Hematopoietic multipotent progenitor cell treated with erythropoietin and hydrocortisone succinate and interleukin-3 and kit ligand, for 4 days (in vitro differentiated cells): ENCODE measurements around the gene SNAP47.

Experiments used
- DNase-seq: peaks from one replicate; pipeline ENCODE4 v3.0.0-alpha.2; 2015

Gene SNAP47

GRCh38 chr1:227786673-227787512 is 51.7 kb downstream of the SNAP47 start:
- DNase-seq = peak; percentile 29

- peak; percentile 97 for DNase-seq
Measured at GRCh38 chr1:227787513-227788270, 52.5 kb downstream of the SNAP47 start.

- DNase-seq = no peak
Measured at GRCh38 chr1:227788271-227789083, 53.2 kb downstream of the SNAP47 start.

GRCh38 chr1:227789084-227790033 is 54.1 kb downstream of the SNAP47 start:
- DNase-seq = no peak

GRCh38 chr1:227790034-227790400 is 54.8 kb downstream of the SNAP47 start:
- no peak for DNase-seq

- no peak for DNase-seq
Measured at GRCh38 chr1:227790868-227791267, 55.6 kb downstream of the SNAP47 start.

GRCh38 chr1:227791425-227792143 is 56.3 kb downstream of the SNAP47 start:
- no peak for DNase-seq

- no peak for DNase-seq
Measured at GRCh38 chr1:227792216-227793078, 57.2 kb downstream of the SNAP47 start.

GRCh38 chr1:227793079-227793947 is 58.1 kb downstream of the SNAP47 start:
- DNase-seq = no peak

- DNase-seq = no peak
Measured at GRCh38 chr1:227793948-227794816, 58.9 kb downstream of the SNAP47 start.

GRCh38 chr1:227794817-227795192 is 59.6 kb downstream of the SNAP47 start:
- no peak for DNase-seq

- no peak for DNase-seq
Measured at GRCh38 chr1:227795732-227796131, 60.5 kb downstream of the SNAP47 start.

- DNase-seq = no peak
Measured at GRCh38 chr1:227796359-227796915, 61.2 kb downstream of the SNAP47 start.

GRCh38 chr1:227797144-227797543 is 61.9 kb downstream of the SNAP47 start:
- no peak for DNase-seq

- no peak for DNase-seq
Measured at GRCh38 chr1:227797625-227798024, 62.4 kb downstream of the SNAP47 start.

GRCh38 chr1:227798078-227798802 is 63.0 kb downstream of the SNAP47 start:
- no peak for DNase-seq

- no peak for DNase-seq
Measured at GRCh38 chr1:227799756-227800155, 64.5 kb downstream of the SNAP47 start.
